Astrocyte (in vitro differentiated cells and primary cell): ENCODE data around the gene SSUH2. TPM values are rescaled to one million over a fixed set of nuclear protein-coding genes. Genes with fewer than 3 reads are reported as not detected.

Source experiments
- DNase-seq: peaks from one replicate; pipeline ENCODE4 v3.0.0-alpha.2; 2010; ENCODE audit warnings: low read depth
- FAIRE-seq: peaks from 2 replicates; lab custom pipeline; 2011; peaks lifted over from hg19 to GRCh38; lab: Jason Lieb, UNC
- H2AFZ ChIP-seq: 2 replicates; pipeline ENCODE4 v1.6.0; 2012; ENCODE audit warnings: low read depth, low read length, inconsistent platforms
- H3K27ac ChIP-seq: 2 replicates; pipeline ENCODE4 v1.5.1; 2011; ENCODE audit warnings: low read depth, low read length, inconsistent platforms
- H3K27me3 ChIP-seq: 2 replicates; pipeline ENCODE4 v1.6.0; 2011; ENCODE audit warnings: low read length, inconsistent platforms; ENCODE audit not compliant: insufficient read depth
- H3K36me3 ChIP-seq: 2 replicates; pipeline ENCODE4 v1.5.1; 2011; ENCODE audit warnings: low read length, inconsistent platforms; ENCODE audit not compliant: insufficient read depth
- H3K4me1 ChIP-seq: 2 replicates; pipeline ENCODE4 v1.5.1; 2011; ENCODE audit warnings: low read length, inconsistent platforms; ENCODE audit not compliant: insufficient read depth
- H3K4me2 ChIP-seq: 2 replicates; pipeline ENCODE4 v1.6.0; 2012; ENCODE audit warnings: low read length, inconsistent platforms
- H3K4me3 ChIP-seq: 2 replicates; pipeline ENCODE4 v1.5.1; 2011; ENCODE audit warnings: low read depth, mild to moderate bottlenecking, low read length, inconsistent platforms; ENCODE audit not compliant: insufficient read depth
- H3K79me2 ChIP-seq: 2 replicates; pipeline ENCODE4 v1.6.0; 2012; ENCODE audit warnings: mild to moderate bottlenecking, low read length, inconsistent platforms; ENCODE audit not compliant: insufficient read depth
- H3K9ac ChIP-seq: 2 replicates; pipeline ENCODE4 v1.6.0; 2012; ENCODE audit warnings: mild to moderate bottlenecking, low read length, inconsistent platforms
- H3K9me3 ChIP-seq: 2 replicates; pipeline ENCODE4 v1.5.1; 2012; ENCODE audit warnings: low read depth, mild to moderate bottlenecking, low read length, inconsistent platforms; ENCODE audit not compliant: insufficient read depth
- H4K20me1 ChIP-seq: 2 replicates; pipeline ENCODE4 v1.6.0; 2012; ENCODE audit warnings: low read length, inconsistent platforms; ENCODE audit not compliant: insufficient read depth
- H3K27ac Mint-ChIP-seq: one replicate; pipeline ENCODE4 v1.8.0; 2021; ENCODE audit warnings: mild to moderate bottlenecking, mixed read lengths; ENCODE audit not compliant: unreplicated experiment
- H3K27me3 Mint-ChIP-seq: one replicate; pipeline ENCODE4 v1.8.0; 2021; ENCODE audit warnings: low read depth, mixed read lengths; ENCODE audit not compliant: unreplicated experiment
- H3K36me3 Mint-ChIP-seq: one replicate; pipeline ENCODE4 v1.8.0; 2021; ENCODE audit warnings: low read depth, mixed read lengths; ENCODE audit not compliant: unreplicated experiment
- H3K4me1 Mint-ChIP-seq: one replicate; pipeline ENCODE4 v1.8.0; 2021; ENCODE audit warnings: low read depth, mixed read lengths; ENCODE audit not compliant: unreplicated experiment
- H3K4me3 Mint-ChIP-seq: one replicate; pipeline ENCODE4 v1.8.0; 2021; ENCODE audit warnings: mild to moderate bottlenecking, moderate library complexity, mixed read lengths; ENCODE audit not compliant: unreplicated experiment
- H3K9me3 Mint-ChIP-seq: one replicate; pipeline ENCODE4 v1.8.0; 2021; ENCODE audit warnings: mild to moderate bottlenecking, mixed read lengths; ENCODE audit not compliant: unreplicated experiment
- EZH2 ChIP-seq: IDR thresholded peaks from 2 replicates; pipeline ENCODE4 v1.6.1; 2012; ENCODE audit warnings: mild to moderate bottlenecking, low read length, inconsistent platforms; ENCODE audit not compliant: insufficient read depth
- total RNA-seq: library from RNA; stranded (reverse); gene quantifications from 2 replicates; pipeline ENCODE4 v1.2.1, GENCODE V29; 2021
- TF ChIP-seq, protein P1 (sequence below): IDR thresholded peaks from 2 replicates; pipeline ENCODE4 v1.5.1; 2011; ENCODE audit warnings: low read depth, mild to moderate bottlenecking, inconsistent platforms, low read length, moderate library complexity; ENCODE audit not compliant: insufficient read depth

Gene SSUH2
- total RNA-seq, 1 donor from 2014 or later, result not detected

DNA sequence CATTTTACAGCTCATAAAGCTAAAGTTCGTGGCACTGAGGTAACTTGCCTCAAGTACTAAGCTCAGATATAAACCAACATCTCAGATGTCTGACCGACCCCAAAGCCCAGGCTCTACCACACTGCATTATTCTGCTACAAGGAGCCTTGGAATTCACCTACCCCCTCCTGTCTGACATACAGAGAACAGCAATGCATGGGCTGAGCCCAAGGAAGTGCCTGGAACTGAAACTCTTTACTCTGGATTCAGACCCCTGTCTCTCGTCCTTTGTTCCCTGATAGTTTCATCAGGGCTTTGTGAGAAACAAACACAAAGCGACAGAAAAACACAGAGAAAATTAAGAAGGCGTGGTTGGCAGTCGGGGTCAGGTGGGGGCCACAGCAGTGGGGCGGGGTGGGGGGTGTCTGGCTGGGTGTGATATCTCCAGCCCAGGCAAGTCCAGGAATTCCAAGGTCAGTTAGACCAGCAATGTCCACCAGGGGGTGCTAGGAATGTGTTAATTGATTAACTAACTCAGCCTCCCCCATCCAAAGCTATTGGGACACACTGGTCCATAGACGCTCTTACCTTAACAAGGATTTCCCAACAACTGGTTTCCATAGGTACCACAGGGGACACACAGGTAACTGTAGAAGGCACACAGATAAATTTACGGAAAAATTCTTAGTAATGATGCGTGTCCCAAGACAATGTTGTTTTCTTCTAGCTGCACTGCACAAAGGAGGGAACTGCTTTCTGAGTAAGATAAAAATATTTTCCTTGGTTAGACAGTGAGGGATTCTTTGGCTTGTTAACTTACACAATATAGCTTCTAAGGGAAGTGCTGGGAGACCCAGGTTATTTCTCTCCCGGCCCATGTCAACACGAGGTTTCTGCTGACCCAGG is 18.8 kb upstream of the SSUH2 start:
- H3K4me1 ChIP-seq, result peaks cover 39% of the 10 kb centered on the region
- H3K9me3 Mint-ChIP-seq, result no peaks in the 10 kb centered on the region
- no peak overlapping the region for H3K4me2 ChIP-seq
- DNase-seq (peak; percentile 50), FAIRE-seq (no peak)
- no peak overlapping the region for H3K27ac Mint-ChIP-seq
- no peak overlapping the region for H3K9ac ChIP-seq
- no peak overlapping the region for H3K4me3 ChIP-seq
- no peaks in the 10 kb centered on the region for H3K36me3 ChIP-seq
- H4K20me1 ChIP-seq, result no peaks in the 10 kb centered on the region
- no peaks in the 10 kb centered on the region for H3K27me3 ChIP-seq
- no peak overlapping the region for H3K27ac ChIP-seq
- H2AFZ ChIP-seq, result no peak overlapping the region
- H3K79me2 ChIP-seq, result no peaks in the 10 kb centered on the region
- peaks cover 30% of the 10 kb centered on the region for H3K4me1 Mint-ChIP-seq
- no peaks in the 10 kb centered on the region for H3K9me3 ChIP-seq
- no peak overlapping the region for H3K4me3 Mint-ChIP-seq
- TF ChIP-seq, protein P1, sequence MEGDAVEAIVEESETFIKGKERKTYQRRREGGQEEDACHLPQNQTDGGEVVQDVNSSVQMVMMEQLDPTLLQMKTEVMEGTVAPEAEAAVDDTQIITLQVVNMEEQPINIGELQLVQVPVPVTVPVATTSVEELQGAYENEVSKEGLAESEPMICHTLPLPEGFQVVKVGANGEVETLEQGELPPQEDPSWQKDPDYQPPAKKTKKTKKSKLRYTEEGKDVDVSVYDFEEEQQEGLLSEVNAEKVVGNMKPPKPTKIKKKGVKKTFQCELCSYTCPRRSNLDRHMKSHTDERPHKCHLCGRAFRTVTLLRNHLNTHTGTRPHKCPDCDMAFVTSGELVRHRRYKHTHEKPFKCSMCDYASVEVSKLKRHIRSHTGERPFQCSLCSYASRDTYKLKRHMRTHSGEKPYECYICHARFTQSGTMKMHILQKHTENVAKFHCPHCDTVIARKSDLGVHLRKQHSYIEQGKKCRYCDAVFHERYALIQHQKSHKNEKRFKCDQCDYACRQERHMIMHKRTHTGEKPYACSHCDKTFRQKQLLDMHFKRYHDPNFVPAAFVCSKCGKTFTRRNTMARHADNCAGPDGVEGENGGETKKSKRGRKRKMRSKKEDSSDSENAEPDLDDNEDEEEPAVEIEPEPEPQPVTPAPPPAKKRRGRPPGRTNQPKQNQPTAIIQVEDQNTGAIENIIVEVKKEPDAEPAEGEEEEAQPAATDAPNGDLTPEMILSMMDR, result peak; percentile 53
- no peak for TF ChIP-seq EZH2
- H3K36me3 Mint-ChIP-seq, result no peaks in the 10 kb centered on the region
- no peaks in the 10 kb centered on the region for H3K27me3 Mint-ChIP-seq

- Histone ChIP-seq H3K27me3 (no peaks in the 10 kb centered on the region), H3K79me2 (no peaks in the 10 kb centered on the region), H3K9me3 (no peaks in the 10 kb centered on the region), H3K9ac (no peak overlapping the region), H3K4me1 (peaks cover 46% of the 10 kb centered on the region), H3K4me3 (no peak overlapping the region), H3K27ac (no peak overlapping the region), H4K20me1 (no peaks in the 10 kb centered on the region), H2AFZ (no peak overlapping the region), H3K36me3 (no peaks in the 10 kb centered on the region), H3K4me2 (no peak overlapping the region)
- H3K27ac Mint-ChIP-seq, result no peak overlapping the region
- H3K4me1 Mint-ChIP-seq, result peaks cover 31% of the 10 kb centered on the region
- no peaks in the 10 kb centered on the region for H3K27me3 Mint-ChIP-seq
- no peaks in the 10 kb centered on the region for H3K36me3 Mint-ChIP-seq
- H3K4me3 Mint-ChIP-seq, result no peak overlapping the region
- FAIRE-seq (no peak), DNase-seq (no peak)
- TF ChIP-seq, protein P1, result no peak
- no peak for TF ChIP-seq EZH2
- no peaks in the 10 kb centered on the region for H3K9me3 Mint-ChIP-seq
Observed at GRCh38 chr3:8662594-8662993, 18.0 kb upstream of the SSUH2 start.
